OCI-LY1 (cell line): ENCODE results near the gene LAMTOR4.

Experiments used
- H2AFZ ChIP-seq: fragments of 200-600 bp; sonication (generic), shearing (Covaris generic); 2 replicates; pipeline ENCODE4 v1.6.0; 2014; ENCODE audit warnings: antibody characterized with exemption, mild to moderate bottlenecking, low read length
- H3F3A ChIP-seq: fragments of 200-600 bp; sonication (generic), shearing (Covaris generic); 2 replicates; pipeline ENCODE4 v1.6.0; 2014; ENCODE audit warnings: mild to moderate bottlenecking, antibody characterized with exemption, low read length, moderate library complexity; ENCODE audit not compliant: insufficient read depth
- H3K27ac ChIP-seq: fragments of 200-600 bp; sonication (generic); 2 replicates; pipeline ENCODE4 v1.5.1; 2014; ENCODE audit warnings: low read length, mixed run types, mild to moderate bottlenecking, low read depth; ENCODE audit not compliant: poor library complexity, severe bottlenecking
- H3K27me3 ChIP-seq: fragments of 200-600 bp; sonication (generic); 2 replicates; pipeline ENCODE4 v1.6.0; 2014; ENCODE audit warnings: antibody characterized with exemption, mild to moderate bottlenecking, low read length, moderate library complexity; ENCODE audit not compliant: insufficient read depth
- H3K36me3 ChIP-seq: fragments of 200-600 bp; sonication (generic); 2 replicates; pipeline ENCODE4 v1.6.1; 2014; ENCODE audit warnings: mild to moderate bottlenecking, antibody characterized with exemption, low read length, moderate library complexity, mixed read lengths; ENCODE audit not compliant: insufficient read depth
- H3K4me1 ChIP-seq: fragments of 200-600 bp; sonication (generic); 2 replicates; pipeline ENCODE4 v1.5.1; 2014; ENCODE audit warnings: mild to moderate bottlenecking, low read length, moderate library complexity; ENCODE audit not compliant: insufficient read depth, severe bottlenecking
- H3K4me2 ChIP-seq: fragments of 200-600 bp; sonication (generic), shearing (Covaris generic); 2 replicates; pipeline ENCODE4 v1.6.1; 2014; ENCODE audit warnings: low read length
- H3K4me3 ChIP-seq: fragments of 200-600 bp; sonication (generic); 2 replicates; pipeline ENCODE4 v1.5.1; 2014; ENCODE audit warnings: low read length, low read depth, mild to moderate bottlenecking, mixed read lengths; ENCODE audit not compliant: poor library complexity, severe bottlenecking
- H3K79me2 ChIP-seq: fragments of 200-600 bp; shearing (Covaris generic); 2 replicates; pipeline ENCODE4 v1.6.1; 2016; ENCODE audit warnings: mixed run types, low read length, mixed read lengths; ENCODE audit not compliant: insufficient read depth
- H3K9ac ChIP-seq: fragments of 200-600 bp; sonication (generic), shearing (Covaris generic); 2 replicates; pipeline ENCODE4 v1.6.1; 2014; ENCODE audit warnings: mild to moderate bottlenecking, low read length, mixed read lengths
- H3K9me2 ChIP-seq: fragments of 200-600 bp; sonication (generic), shearing (Covaris generic); 2 replicates; pipeline ENCODE4 v1.6.1; 2014; ENCODE audit warnings: low read depth, mild to moderate bottlenecking, low read length, mixed read lengths
- H3K9me3 ChIP-seq: fragments of 200-600 bp; shearing (Covaris generic); 2 replicates; pipeline ENCODE4 v1.6.1; 2014; ENCODE audit warnings: low read length, mixed read lengths
- H4K20me1 ChIP-seq: fragments of 200-600 bp; sonication (generic), shearing (Covaris generic); 2 replicates; pipeline ENCODE4 v1.6.0; 2016; ENCODE audit warnings: mild to moderate bottlenecking, low read length; ENCODE audit not compliant: insufficient read depth
- CTCF ChIP-seq: fragments of 200-600 bp; sonication (generic), shearing (Covaris generic); IDR thresholded peaks from 2 replicates; pipeline ENCODE4 v1.5.1; 2017; ENCODE audit warnings: mild to moderate bottlenecking, antibody characterized with exemption, low read length, moderate library complexity, mixed read lengths
- EZH2 ChIP-seq: fragments of 200-600 bp; sonication (generic), shearing (Covaris generic); IDR thresholded peaks from 2 replicates; pipeline ENCODE4 v1.8.0; 2017; ENCODE audit warnings: borderline replicate concordance, mixed run types, mild to moderate bottlenecking, antibody characterized with exemption, low read length, moderate library complexity, mixed read lengths

LAMTOR4 gene

DNA sequence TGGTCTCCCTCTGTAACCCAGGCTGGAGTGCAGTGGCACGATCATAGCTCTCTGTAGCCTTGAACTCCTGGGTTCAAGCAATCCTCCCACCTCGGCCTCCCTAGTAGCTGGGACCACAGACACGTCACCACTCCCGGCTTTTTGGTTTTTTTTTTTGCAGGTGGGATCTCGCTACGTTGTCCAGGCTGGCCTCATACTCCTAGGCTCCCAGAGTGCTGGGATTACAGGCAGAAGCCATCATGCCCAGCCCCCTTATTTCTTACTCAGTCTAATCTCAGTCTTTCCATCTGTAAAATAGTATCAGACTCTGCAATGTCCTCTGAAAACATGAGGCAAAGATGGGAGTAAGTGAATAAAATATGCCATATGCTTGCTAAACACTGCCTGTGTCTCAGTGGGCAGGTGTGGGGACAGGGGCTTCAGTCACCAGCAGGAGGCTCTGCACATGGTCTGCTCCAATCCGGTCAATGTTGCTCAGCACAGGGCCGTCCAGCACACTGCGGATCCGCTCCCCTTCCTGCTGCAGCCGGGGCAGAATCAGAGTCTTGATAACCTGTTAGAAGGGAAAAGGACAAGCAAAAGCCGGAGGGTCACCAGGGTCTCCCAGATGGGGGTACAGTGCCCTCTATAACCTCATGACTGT, 39.1 kb upstream of the LAMTOR4 start:
- Histone ChIP-seq H3K9ac (no peak overlapping the region), H3K4me2 (no peak overlapping the region), H3K36me3 (peaks cover 89% of the 10 kb centered on the region), H3K4me3 (no peak overlapping the region), H4K20me1 (no peaks in the 10 kb centered on the region), H3K27ac (no peak overlapping the region), H3K79me2 (no peaks in the 10 kb centered on the region), H3K4me1 (peaks cover 7% of the 10 kb centered on the region), H3K9me2 (no peaks in the 10 kb centered on the region), H3K27me3 (no peaks in the 10 kb centered on the region), H2AFZ (no peak overlapping the region), H3F3A (no peaks in the 10 kb centered on the region), H3K9me3 (no peaks in the 10 kb centered on the region)
- TF ChIP-seq CTCF (peak; percentile 27; the same call in 1 of the 2 replicates), EZH2 (no peak)

- H3K9ac ChIP-seq: no peak overlapping the region
These were observed 37.6 kb upstream of the LAMTOR4 start for GRCh38 chr7:100111156-100111555.

DNA sequence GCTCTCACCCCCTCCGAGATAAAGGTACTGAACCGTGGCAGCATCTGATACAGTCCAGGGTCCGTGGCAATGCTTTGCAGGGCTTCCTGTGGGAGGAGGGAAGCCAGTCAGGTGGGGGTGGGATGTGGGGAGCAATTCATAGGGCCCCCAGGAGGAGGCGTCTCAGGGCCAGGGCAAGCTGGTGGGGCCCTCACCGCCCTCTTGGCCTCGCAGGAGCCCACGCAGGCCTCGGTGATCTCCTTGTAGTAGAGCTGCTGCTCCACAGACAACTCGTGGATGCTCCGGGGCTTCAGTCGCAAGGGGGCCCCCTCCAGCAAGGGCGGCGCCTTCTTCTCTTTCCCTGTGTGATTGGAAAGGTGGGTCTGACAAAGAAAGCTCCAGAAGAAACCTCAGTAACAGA, 36.8 kb upstream of the LAMTOR4 start:
- Histone ChIP-seq H3K4me3 (no peak overlapping the region), H3K4me2 (no peak overlapping the region), H3F3A (no peaks in the 10 kb centered on the region), H3K4me1 (peaks cover 7% of the 10 kb centered on the region), H2AFZ (no peak overlapping the region), H3K9me2 (no peaks in the 10 kb centered on the region), H3K79me2 (no peaks in the 10 kb centered on the region), H3K9me3 (no peaks in the 10 kb centered on the region), H4K20me1 (no peaks in the 10 kb centered on the region), H3K9ac (no peak overlapping the region), H3K36me3 (peaks cover 70% of the 10 kb centered on the region), H3K27me3 (no peaks in the 10 kb centered on the region), H3K27ac (no peak overlapping the region)
- TF ChIP-seq CTCF (no peak; the same call in 1 of the 2 replicates), EZH2 (no peak)

More at GRCh38 chr7:100111156-100111555, 37.6 kb upstream of the LAMTOR4 start:
- TF ChIP-seq EZH2 (no peak), CTCF (no peak)
- H4K20me1 ChIP-seq: no peaks in the 10 kb centered on the region
- H3K27me3 ChIP-seq: no peaks in the 10 kb centered on the region
- no peaks in the 10 kb centered on the region for H3K9me3 ChIP-seq
- peaks cover 7% of the 10 kb centered on the region for H3K4me1 ChIP-seq
- no peak overlapping the region for H3K4me2 ChIP-seq
- no peak overlapping the region for H2AFZ ChIP-seq
- H3K79me2 ChIP-seq: no peaks in the 10 kb centered on the region
- no peaks in the 10 kb centered on the region for H3F3A ChIP-seq
- no peaks in the 10 kb centered on the region for H3K9me2 ChIP-seq
- H3K27ac ChIP-seq: no peak overlapping the region
- no peak overlapping the region for H3K4me3 ChIP-seq
- H3K36me3 ChIP-seq: peaks cover 75% of the 10 kb centered on the region
